K562 (cell line): Measurements from ENCODE around the gene LRRC8E. TPM values are rescaled to one million over a fixed set of nuclear protein-coding genes. Genes with fewer than 3 reads are reported as not detected.

ENCODE experiments used
- ARID1B ChIP-seq: fragments of 450-650 bp; IDR thresholded peaks from 2 replicates; pipeline ENCODE4 v1.6.1; 2016; ENCODE audit warnings: antibody characterized with exemption, mild to moderate bottlenecking, inconsistent platforms
- DNMT1 ChIP-seq: fragments of 450-650 bp; IDR thresholded peaks from 2 replicates; pipeline ENCODE4 v1.6.1; 2016; ENCODE audit warnings: antibody characterized with exemption, mild to moderate bottlenecking
- ELF1 ChIP-seq: fragments of 200-800 bp; sonication (Bioruptor generic); IDR thresholded peaks from 2 replicates; pipeline ENCODE4 v1.6.1; 2016; ENCODE audit warnings: missing genetic modification characterization, missing compliant biosample characterization
- ELF4 ChIP-seq: fragments of 450-650 bp; formaldehyde crosslinking; IDR thresholded peaks from 2 replicates; pipeline ENCODE4 v1.4.0; 2022; ENCODE audit warnings: missing genetic modification characterization
- ETV5 ChIP-seq: sonication (generic); formaldehyde crosslinking; IDR thresholded peaks from 2 replicates; pipeline ENCODE4 v1.4.0; 2020; ENCODE audit warnings: low read depth, mild to moderate bottlenecking, missing genetic modification reagents
- ETV6 ChIP-seq, 3 experiments: fragments of 150-350 bp in 1 of 3; sonication (generic) in 1 of 3; formaldehyde crosslinking in 1 of 3; IDR thresholded peaks; 2 replicates each; pipeline versions ENCODE4 v1.6.1 to v1.8.0; 2014 to 2022; ENCODE audit warnings: borderline replicate concordance in 2 of 3, low read depth in 2 of 3, antibody characterized with exemption in 1 of 3, low read length in 1 of 3, mild to moderate bottlenecking in 1 of 3, missing genetic modification reagents in 1 of 3
- FOSL1 ChIP-seq: fragments of 200-800 bp; sonication (Bioruptor generic); conservative IDR thresholded peaks from 2 replicates; pipeline ENCODE4 v1.6.1; 2016; ENCODE audit warnings: missing genetic modification characterization, missing compliant biosample characterization
- KLF10 ChIP-seq: fragments of 250-450 bp; sonication (Bioruptor Pico); IDR thresholded peaks from 2 replicates; pipeline ENCODE4 v1.6.1; 2021; ENCODE audit warnings: matching md5 sums
- MCM2 ChIP-seq: fragments of 450-650 bp; IDR thresholded peaks from 2 replicates; pipeline ENCODE4 v1.6.1; 2017; ENCODE audit warnings: low read depth, mild to moderate bottlenecking
- MITF ChIP-seq: IDR thresholded peaks from 2 replicates; pipeline ENCODE4 v1.6.1; 2014; ENCODE audit warnings: antibody characterized with exemption
- NFIC ChIP-seq: fragments of 450-650 bp; IDR thresholded peaks from 2 replicates; pipeline ENCODE4 v1.6.1; 2017; ENCODE audit warnings: mild to moderate bottlenecking, inconsistent platforms
- NR2F6 ChIP-seq: fragments of 450-650 bp; formaldehyde crosslinking; IDR thresholded peaks from 2 replicates; pipeline ENCODE4 v1.4.0; 2020; ENCODE audit warnings: mild to moderate bottlenecking
- POLR2B ChIP-seq: fragments of 450-650 bp; IDR thresholded peaks from 2 replicates; pipeline ENCODE4 v1.6.1; 2018; ENCODE audit warnings: low read depth; ENCODE audit not compliant: partially characterized antibody
- PRMT5 ChIP-seq: sonication (generic); formaldehyde crosslinking; IDR thresholded peaks from 2 replicates; pipeline ENCODE4 v1.5.0; 2020; ENCODE audit warnings: missing genetic modification reagents
- PRPF4 ChIP-seq: fragments of 200-400 bp; formaldehyde crosslinking; IDR thresholded peaks from one replicate; pipeline ENCODE4 v1.6.1; 2017; ENCODE audit warnings: low read length, low read depth, mild to moderate bottlenecking; ENCODE audit not compliant: insufficient read depth, poor library complexity, severe bottlenecking
- RAD21 ChIP-seq, 2 experiments: fragments of 250-450 bp in 1 of 2; fragments of 450-650 bp in 1 of 2; sonication (Bioruptor Pico) in 1 of 2; formaldehyde crosslinking in 1 of 2; IDR thresholded peaks in 1 of 2; conservative IDR thresholded peaks in 1 of 2; 2 replicates each; pipeline versions ENCODE4 v1.4.0 to v1.8.0; 2020 to 2022; ENCODE audit warnings: mild to moderate bottlenecking in 2 of 2, moderate library complexity in 1 of 2
- SMAD4 ChIP-seq: fragments of 250-450 bp; sonication (Bioruptor Pico); conservative IDR thresholded peaks from 2 replicates; pipeline ENCODE4 v1.8.0; 2021; ENCODE audit warnings: inconsistent platforms, mild to moderate bottlenecking, moderate library complexity
- STAT5A ChIP-seq: IDR thresholded peaks from 2 replicates; pipeline ENCODE4 v1.6.1; 2012; ENCODE audit warnings: low read length, inconsistent platforms, borderline replicate concordance
- ZNF282 ChIP-seq: sonication (generic); formaldehyde crosslinking; IDR thresholded peaks from 2 replicates; pipeline ENCODE4 v1.8.1; 2023; ENCODE audit warnings: missing genetic modification reagents
- ZNF444 ChIP-seq: fragments of 250-450 bp; sonication (Bioruptor Pico); IDR thresholded peaks from 2 replicates; pipeline ENCODE4 v1.4.0; 2020; ENCODE audit warnings: mild to moderate bottlenecking, moderate library complexity
- ZNF764 ChIP-seq: fragments of 250-450 bp; sonication (Bioruptor Pico); IDR thresholded peaks from 2 replicates; pipeline ENCODE4 v1.4.0; 2020; ENCODE audit warnings: low read depth, mild to moderate bottlenecking, moderate library complexity
- polyA plus RNA-seq, 8 experiments: library from polyadenylated mRNA; depleted of rRNA in 4 of 8; stranded (reverse) in 5 of 8; unstranded in 3 of 8; fragments of >200 nt; fragmentation: Nextera tagmentation in 2 of 8; fragmentation: Illumina TruSeq in 1 of 8; extraction: Ambion mirVana in 2 of 8; extraction: Trizol in 1 of 8; gene quantifications; 2 replicates each; pipeline versions ENCODE4 v1.2.1 to v1.2.3, GENCODE V29; 2011 to 2014; ENCODE audit warnings: inconsistent platforms in 1 of 8, missing spikeins in 1 of 8
- total RNA-seq, 7 experiments: library from RNA; depleted of rRNA in 6 of 7; stranded (reverse); fragments of >200 nt in 6 of 7; fragmentation: Illumina TruSeq in 2 of 7; extraction: Trizol in 2 of 7; gene quantifications; 2 replicates each; pipeline versions ENCODE4 v1.2.1 to v1.2.3, GENCODE V29; 2011 to 2021; ENCODE audit warnings: low replicate concordance in 1 of 7
- TF ChIP-seq, protein P1 (sequence below), 2 experiments: IDR thresholded peaks; 2 replicates each; pipeline ENCODE4 v1.6.1; 2011; ENCODE audit warnings: borderline replicate concordance in 1 of 2, control low read depth in 1 of 2, low read depth in 1 of 2, low read length in 1 of 2, mild to moderate bottlenecking in 1 of 2, mixed read lengths in 1 of 2, moderate library complexity in 1 of 2; ENCODE audit not compliant: insufficient read depth in 1 of 2, insufficient read length in 1 of 2, poor library complexity in 1 of 2, severe bottlenecking in 1 of 2; ENCODE audit errors: extremely low read depth in 1 of 2
- TF ChIP-seq, protein P2 (sequence below): sonication (generic); formaldehyde crosslinking; IDR thresholded peaks from 2 replicates; pipeline ENCODE4 v1.8.0; 2022; ENCODE audit warnings: mild to moderate bottlenecking, missing genetic modification reagents
- TF ChIP-seq, protein P3 (sequence below): fragments of 250-450 bp; sonication (Bioruptor Pico); IDR thresholded peaks from 2 replicates; pipeline ENCODE4 v1.5.0; 2020; ENCODE audit warnings: mild to moderate bottlenecking

LRRC8E gene
- total and polyA plus RNA-seq, 9 of the 15 experiments (the other 6 are each of a cell fraction or from before 2014, with no cell fraction given): 0.08 to 5.7 (median 3.5) TPM; not detected in 1

- TF ChIP-seq NFIC (peak; percentile 28), FOSL1 (tag) (no peak), ETV6 (IDR thresholded peaks at IDR 0.05; ENCODE audit: borderline replicate concordance in 1 of 2, low read depth in 2 of 2, low read length in 1 of 2) (no peak), ETV6 (CRISPR knock-in tag; IDR thresholded peaks at IDR 0.05; ENCODE audit: borderline replicate concordance) (no peak), RAD21 (CRISPR knock-in tag; conservative IDR thresholded peaks at IDR 0.05 in 1 of 2, IDR thresholded peaks at IDR 0.05 in 1 of 2) (no peak), ELF4 (CRISPR knock-in tag) (peak; percentile 86), ETV5 (CRISPR knock-in tag) (no peak), NR2F6 (CRISPR knock-in tag) (no peak), MCM2 (no peak), KLF10 (CRISPR knock-in tag) (no peak), ARID1B (no peak), POLR2B (peak; percentile 56), ZNF282 (CRISPR knock-in tag) (no peak), ELF1 (tag) (no peak), DNMT1 (no peak), SMAD4 (CRISPR knock-in tag) (0 out of 2 replicates have a peak, but pooled peaks have one; percentile 35), PRPF4 (no peak), MITF (no peak), STAT5A (no peak), ZNF444 (CRISPR knock-in tag) (no peak), ZNF764 (no peak), PRMT5 (no peak)
- TF ChIP-seq, protein P1, sequence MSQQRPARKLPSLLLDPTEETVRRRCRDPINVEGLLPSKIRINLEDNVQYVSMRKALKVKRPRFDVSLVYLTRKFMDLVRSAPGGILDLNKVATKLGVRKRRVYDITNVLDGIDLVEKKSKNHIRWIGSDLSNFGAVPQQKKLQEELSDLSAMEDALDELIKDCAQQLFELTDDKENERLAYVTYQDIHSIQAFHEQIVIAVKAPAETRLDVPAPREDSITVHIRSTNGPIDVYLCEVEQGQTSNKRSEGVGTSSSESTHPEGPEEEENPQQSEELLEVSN (IDR thresholded peaks at IDR 0.05; ENCODE audit: borderline replicate concordance in 1 of 2, extremely low read depth in 1 of 2, insufficient read depth in 1 of 2, insufficient read length in 1 of 2, low read depth in 1 of 2, low read length in 1 of 2, poor library complexity in 1 of 2, severe bottlenecking in 1 of 2): peak; percentile 30 to 76
- TF ChIP-seq, protein P2, sequence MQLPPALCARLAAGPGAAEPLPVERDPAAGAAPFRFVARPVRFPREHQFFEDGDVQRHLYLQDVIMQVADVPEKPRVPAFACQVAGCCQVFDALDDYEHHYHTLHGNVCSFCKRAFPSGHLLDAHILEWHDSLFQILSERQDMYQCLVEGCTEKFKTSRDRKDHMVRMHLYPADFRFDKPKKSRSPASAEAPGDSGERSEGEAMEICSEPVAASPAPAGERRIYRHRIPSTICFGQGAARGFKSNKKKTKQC (CRISPR knock-in tag): no peak
- TF ChIP-seq, protein P3, sequence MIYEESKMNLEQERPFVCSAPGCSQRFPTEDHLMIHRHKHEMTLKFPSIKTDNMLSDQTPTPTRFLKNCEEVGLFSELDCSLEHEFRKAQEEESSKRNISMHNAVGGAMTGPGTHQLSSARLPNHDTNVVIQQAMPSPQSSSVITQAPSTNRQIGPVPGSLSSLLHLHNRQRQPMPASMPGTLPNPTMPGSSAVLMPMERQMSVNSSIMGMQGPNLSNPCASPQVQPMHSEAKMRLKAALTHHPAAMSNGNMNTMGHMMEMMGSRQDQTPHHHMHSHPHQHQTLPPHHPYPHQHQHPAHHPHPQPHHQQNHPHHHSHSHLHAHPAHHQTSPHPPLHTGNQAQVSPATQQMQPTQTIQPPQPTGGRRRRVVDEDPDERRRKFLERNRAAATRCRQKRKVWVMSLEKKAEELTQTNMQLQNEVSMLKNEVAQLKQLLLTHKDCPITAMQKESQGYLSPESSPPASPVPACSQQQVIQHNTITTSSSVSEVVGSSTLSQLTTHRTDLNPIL (CRISPR knock-in tag): no peak
These were observed 32.4 kb downstream of the LRRC8E start (continued) for GRCh38 chr19:7920519-7921301.
